Measurements from ENCODE around the gene USH1C.

USH1C gene

DNA sequence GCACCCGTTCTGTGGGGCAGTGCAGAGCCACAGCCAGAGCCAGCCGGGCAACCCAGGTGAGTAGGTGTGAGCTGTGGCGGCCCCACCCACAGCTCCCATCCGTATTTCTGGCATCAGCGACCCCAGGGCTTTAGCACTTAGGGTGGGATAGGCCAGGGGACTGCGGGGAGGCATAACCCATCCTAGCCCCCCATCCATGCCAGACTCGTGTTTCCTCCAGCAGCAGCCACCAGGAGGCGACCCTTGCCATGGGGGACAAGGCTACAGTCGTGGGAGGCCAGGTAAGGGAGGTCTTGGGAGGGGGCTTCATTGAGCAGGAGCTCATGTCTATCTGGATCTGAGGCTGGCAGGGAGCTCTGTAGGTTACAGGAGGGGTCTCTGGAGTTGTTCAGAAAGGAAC is 3.7 kb upstream of the USH1C start:
- no peak overlapping the region for H3K4me3 ChIP-seq (ENCODE audit: low read depth, low read length)
- TF ChIP-seq, protein P1, sequence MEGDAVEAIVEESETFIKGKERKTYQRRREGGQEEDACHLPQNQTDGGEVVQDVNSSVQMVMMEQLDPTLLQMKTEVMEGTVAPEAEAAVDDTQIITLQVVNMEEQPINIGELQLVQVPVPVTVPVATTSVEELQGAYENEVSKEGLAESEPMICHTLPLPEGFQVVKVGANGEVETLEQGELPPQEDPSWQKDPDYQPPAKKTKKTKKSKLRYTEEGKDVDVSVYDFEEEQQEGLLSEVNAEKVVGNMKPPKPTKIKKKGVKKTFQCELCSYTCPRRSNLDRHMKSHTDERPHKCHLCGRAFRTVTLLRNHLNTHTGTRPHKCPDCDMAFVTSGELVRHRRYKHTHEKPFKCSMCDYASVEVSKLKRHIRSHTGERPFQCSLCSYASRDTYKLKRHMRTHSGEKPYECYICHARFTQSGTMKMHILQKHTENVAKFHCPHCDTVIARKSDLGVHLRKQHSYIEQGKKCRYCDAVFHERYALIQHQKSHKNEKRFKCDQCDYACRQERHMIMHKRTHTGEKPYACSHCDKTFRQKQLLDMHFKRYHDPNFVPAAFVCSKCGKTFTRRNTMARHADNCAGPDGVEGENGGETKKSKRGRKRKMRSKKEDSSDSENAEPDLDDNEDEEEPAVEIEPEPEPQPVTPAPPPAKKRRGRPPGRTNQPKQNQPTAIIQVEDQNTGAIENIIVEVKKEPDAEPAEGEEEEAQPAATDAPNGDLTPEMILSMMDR (IDR thresholded peaks at IDR 0.05; ENCODE audit: borderline replicate concordance, insufficient read depth, low read depth, low read length) = no peak

DNA sequence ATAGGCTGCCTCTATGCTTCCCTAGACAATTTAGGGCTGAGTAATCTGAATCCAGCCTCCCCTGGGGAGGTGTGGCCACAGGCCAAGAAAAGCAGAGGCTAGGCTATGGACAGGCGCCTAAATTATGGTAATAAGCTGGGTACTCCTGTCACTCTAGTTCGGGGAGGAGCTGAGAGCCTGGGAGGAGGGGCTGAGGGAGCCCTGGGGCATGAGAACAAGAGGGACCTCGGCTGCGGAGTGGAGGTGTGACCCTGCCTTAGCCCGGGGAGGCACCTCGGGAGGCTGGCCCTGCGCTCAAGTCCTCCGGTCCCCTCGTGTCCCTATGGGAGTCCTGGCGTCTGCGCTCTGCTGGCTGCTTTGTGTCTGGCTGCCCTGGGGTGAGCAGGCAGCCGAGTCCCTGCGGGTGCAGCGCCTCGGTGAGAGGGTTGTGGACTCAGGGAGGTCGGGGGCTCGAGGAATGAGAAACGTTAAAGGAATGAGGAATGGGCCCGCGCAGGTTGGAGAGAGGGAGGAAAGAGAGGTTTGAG is 2.9 kb upstream of the USH1C start, which contains the start of gene OTOG:
TSS of gene OTOG (plus strand) at position 209 of the 527 bp plus-strand sequence. CDS start at position 323, 114 bp downstream.
- no peak within 1 kb of the TSS for H3K4me3 ChIP-seq (ENCODE audit: low read depth, low read length)
- TF ChIP-seq, protein P1 (IDR thresholded peaks at IDR 0.05; ENCODE audit: borderline replicate concordance, insufficient read depth, low read depth, low read length) = no peak

DNA sequence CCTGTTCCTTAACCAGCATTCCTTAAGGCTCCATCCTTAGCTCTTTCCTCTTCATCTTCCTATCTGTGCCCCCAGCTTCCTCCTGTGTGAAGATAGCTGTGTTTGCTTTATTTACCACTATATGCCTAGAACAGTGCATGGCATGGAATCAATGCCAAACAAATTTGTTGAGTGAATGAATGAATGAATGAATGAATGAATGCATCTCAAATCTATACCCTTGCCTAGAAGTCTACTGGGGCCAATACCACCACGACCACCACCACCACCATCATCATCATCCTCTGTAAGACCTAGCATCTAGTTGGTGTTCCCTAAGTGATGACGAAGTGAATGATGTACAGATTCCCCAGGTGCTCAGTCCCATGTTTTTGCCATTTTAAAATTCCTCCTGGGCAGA is 2.0 kb upstream of the USH1C start:
- TF ChIP-seq, protein P1 (IDR thresholded peaks at IDR 0.05; ENCODE audit: borderline replicate concordance, insufficient read depth, low read depth, low read length) = no peak
- no peak overlapping the region for H3K4me3 ChIP-seq (ENCODE audit: low read depth, low read length)

GRCh38 chr11:17543574-17544180 is 539 bp downstream of the USH1C start:
- TF ChIP-seq, protein P1 (IDR thresholded peaks at IDR 0.05; ENCODE audit: borderline replicate concordance, insufficient read depth, low read depth, low read length) = no peak
- no peak overlapping the region for H3K4me3 ChIP-seq (ENCODE audit: low read depth, low read length)

DNA sequence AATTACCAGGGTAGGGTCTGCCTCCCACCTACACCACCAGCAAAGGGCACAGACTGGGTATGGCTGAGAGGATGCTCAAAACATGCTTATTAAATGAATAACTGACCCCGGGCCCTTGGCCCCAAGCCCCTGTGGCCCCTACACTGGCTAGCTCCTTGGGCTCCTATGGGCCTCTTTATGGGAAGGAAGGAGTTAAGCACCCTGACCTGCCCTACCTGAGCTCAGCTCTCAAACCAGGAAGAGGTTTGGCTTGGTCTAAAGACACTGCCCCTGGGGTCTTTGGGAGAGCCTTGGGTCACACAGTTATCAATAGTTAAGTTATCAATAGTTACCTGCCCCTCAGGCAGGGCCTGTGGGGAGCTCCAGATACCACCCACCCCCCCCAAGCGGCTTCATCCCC is 1.2 kb downstream of the USH1C start:
- no peak overlapping the region for H3K4me3 ChIP-seq (ENCODE audit: low read depth, low read length)
- TF ChIP-seq, protein P1 (IDR thresholded peaks at IDR 0.05; ENCODE audit: borderline replicate concordance, insufficient read depth, low read depth, low read length) = no peak

- H3K4me3 ChIP-seq (ENCODE audit: low read depth, low read length) = no peak overlapping the region
- TF ChIP-seq, protein P1 (IDR thresholded peaks at IDR 0.05; ENCODE audit: borderline replicate concordance, insufficient read depth, low read depth, low read length) = no peak
Measured at GRCh38 chr11:17542249-17542648, 2.0 kb downstream of the USH1C start.

- no peak overlapping the region for H3K4me3 ChIP-seq (ENCODE audit: low read depth, low read length)
Measured at GRCh38 chr11:17541330-17541885, 2.8 kb downstream of the USH1C start.

More at GRCh38 chr11:17541330-17541885, 2.8 kb downstream of the USH1C start:
- TF ChIP-seq, protein P1 (IDR thresholded peaks at IDR 0.05; ENCODE audit: borderline replicate concordance, insufficient read depth, low read depth, low read length) = no peak

Data from GM12875 (cell line).